ENCODE data around the gene EPHB1. TPM values are rescaled to one million over a fixed set of nuclear protein-coding genes. Genes with fewer than 3 reads are reported as not detected.

Gene EPHB1
- total RNA-seq, 1 experiment from 2014 or later, result 7.0 TPM

DNA sequence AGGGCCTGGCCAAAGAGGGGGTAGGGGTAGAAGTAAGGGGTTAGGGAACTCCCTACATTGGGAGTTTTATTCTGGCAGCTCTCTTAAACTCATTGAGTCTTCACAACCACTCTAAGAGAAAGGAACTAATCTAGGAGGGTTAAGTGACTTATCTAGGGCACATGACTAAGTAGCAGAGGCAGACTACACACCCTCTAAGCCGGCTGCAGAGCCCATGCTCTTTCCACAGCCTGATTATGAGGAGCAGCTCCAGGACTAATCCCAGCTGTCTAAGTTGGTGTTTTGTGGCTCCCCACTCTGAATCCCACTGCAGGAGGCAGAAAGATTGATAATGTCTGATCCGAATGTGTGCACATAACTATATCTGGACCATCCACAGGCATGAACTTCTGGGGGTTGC, 374.6 kb downstream of the EPHB1 start (continued):
- TF ChIP-seq, protein P1, sequence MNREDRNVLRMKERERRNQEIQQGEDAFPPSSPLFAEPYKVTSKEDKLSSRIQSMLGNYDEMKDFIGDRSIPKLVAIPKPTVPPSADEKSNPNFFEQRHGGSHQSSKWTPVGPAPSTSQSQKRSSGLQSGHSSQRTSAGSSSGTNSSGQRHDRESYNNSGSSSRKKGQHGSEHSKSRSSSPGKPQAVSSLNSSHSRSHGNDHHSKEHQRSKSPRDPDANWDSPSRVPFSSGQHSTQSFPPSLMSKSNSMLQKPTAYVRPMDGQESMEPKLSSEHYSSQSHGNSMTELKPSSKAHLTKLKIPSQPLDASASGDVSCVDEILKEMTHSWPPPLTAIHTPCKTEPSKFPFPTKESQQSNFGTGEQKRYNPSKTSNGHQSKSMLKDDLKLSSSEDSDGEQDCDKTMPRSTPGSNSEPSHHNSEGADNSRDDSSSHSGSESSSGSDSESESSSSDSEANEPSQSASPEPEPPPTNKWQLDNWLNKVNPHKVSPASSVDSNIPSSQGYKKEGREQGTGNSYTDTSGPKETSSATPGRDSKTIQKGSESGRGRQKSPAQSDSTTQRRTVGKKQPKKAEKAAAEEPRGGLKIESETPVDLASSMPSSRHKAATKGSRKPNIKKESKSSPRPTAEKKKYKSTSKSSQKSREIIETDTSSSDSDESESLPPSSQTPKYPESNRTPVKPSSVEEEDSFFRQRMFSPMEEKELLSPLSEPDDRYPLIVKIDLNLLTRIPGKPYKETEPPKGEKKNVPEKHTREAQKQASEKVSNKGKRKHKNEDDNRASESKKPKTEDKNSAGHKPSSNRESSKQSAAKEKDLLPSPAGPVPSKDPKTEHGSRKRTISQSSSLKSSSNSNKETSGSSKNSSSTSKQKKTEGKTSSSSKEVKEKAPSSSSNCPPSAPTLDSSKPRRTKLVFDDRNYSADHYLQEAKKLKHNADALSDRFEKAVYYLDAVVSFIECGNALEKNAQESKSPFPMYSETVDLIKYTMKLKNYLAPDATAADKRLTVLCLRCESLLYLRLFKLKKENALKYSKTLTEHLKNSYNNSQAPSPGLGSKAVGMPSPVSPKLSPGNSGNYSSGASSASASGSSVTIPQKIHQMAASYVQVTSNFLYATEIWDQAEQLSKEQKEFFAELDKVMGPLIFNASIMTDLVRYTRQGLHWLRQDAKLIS (CRISPR knock-in tag; IDR thresholded peaks at IDR 0.05; ENCODE audit: borderline replicate concordance), result no peak
- TF ChIP-seq, protein P2, sequence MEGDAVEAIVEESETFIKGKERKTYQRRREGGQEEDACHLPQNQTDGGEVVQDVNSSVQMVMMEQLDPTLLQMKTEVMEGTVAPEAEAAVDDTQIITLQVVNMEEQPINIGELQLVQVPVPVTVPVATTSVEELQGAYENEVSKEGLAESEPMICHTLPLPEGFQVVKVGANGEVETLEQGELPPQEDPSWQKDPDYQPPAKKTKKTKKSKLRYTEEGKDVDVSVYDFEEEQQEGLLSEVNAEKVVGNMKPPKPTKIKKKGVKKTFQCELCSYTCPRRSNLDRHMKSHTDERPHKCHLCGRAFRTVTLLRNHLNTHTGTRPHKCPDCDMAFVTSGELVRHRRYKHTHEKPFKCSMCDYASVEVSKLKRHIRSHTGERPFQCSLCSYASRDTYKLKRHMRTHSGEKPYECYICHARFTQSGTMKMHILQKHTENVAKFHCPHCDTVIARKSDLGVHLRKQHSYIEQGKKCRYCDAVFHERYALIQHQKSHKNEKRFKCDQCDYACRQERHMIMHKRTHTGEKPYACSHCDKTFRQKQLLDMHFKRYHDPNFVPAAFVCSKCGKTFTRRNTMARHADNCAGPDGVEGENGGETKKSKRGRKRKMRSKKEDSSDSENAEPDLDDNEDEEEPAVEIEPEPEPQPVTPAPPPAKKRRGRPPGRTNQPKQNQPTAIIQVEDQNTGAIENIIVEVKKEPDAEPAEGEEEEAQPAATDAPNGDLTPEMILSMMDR (IDR thresholded peaks at IDR 0.05), result no peak

GRCh38 chr3:135170732-135171131, 375.7 kb downstream of the EPHB1 start:
- ATAC-seq, result no peak
- no peak overlapping the region for H3K27ac Mint-ChIP-seq
- H3K9me3 Mint-ChIP-seq, result no peaks in the 10 kb centered on the region
- ChIA-PET POLR2A (interaction anchor here (0.7 to 0.8 kb wide), 2 partner anchors 9 to 287 kb away, joined by 3 read pairs; no protein-coding TSS in a partner anchor), CTCF (interaction anchor here (1.2 to 2.4 kb wide), 3 partner anchors 61 to 69 kb away, joined by 3 to 6 read pairs (median 3); no protein-coding TSS in a partner anchor)
- peaks cover 3% of the 10 kb centered on the region; the same call in 1 of the 2 replicates for H3K27me3 Mint-ChIP-seq (ENCODE audit: low read depth)
- DNase-seq (ENCODE audit: low spot score), result no peak
- peaks cover 49% of the 10 kb centered on the region for H3K4me1 Mint-ChIP-seq
- peak overlapping the region; percentile 24; the same call in 1 of the 2 replicates for H3K4me3 Mint-ChIP-seq
- no peaks in the 10 kb centered on the region for H3K36me3 Mint-ChIP-seq
- TF ChIP-seq IRF1 (CRISPR knock-in tag; IDR thresholded peaks at IDR 0.05) (no peak), ZNF423 (CRISPR knock-in tag; IDR thresholded peaks at IDR 0.05) (no peak), PRRX2 (CRISPR knock-in tag; IDR thresholded peaks at IDR 0.05) (no peak), ESRRA (CRISPR knock-in tag; IDR thresholded peaks at IDR 0.05; ENCODE audit: borderline replicate concordance) (no peak), ETV6 (CRISPR knock-in tag; IDR thresholded peaks at IDR 0.05) (no peak), TEAD1 (CRISPR knock-in tag; IDR thresholded peaks at IDR 0.05) (no peak), NFE2L1 (CRISPR knock-in tag; IDR thresholded peaks at IDR 0.05) (no peak), NFYB (CRISPR knock-in tag; conservative IDR thresholded peaks at IDR 0.05; ENCODE audit: low read depth) (no peak), ZNF121 (CRISPR knock-in tag; IDR thresholded peaks at IDR 0.05) (no peak), ZNF232 (CRISPR knock-in tag; IDR thresholded peaks at IDR 0.05) (no peak), FOXK1 (CRISPR knock-in tag; IDR thresholded peaks at IDR 0.05) (no peak), FOXP1 (CRISPR knock-in tag; IDR thresholded peaks at IDR 0.05; ENCODE audit: borderline replicate concordance) (no peak)
- TF ChIP-seq, protein P3, sequence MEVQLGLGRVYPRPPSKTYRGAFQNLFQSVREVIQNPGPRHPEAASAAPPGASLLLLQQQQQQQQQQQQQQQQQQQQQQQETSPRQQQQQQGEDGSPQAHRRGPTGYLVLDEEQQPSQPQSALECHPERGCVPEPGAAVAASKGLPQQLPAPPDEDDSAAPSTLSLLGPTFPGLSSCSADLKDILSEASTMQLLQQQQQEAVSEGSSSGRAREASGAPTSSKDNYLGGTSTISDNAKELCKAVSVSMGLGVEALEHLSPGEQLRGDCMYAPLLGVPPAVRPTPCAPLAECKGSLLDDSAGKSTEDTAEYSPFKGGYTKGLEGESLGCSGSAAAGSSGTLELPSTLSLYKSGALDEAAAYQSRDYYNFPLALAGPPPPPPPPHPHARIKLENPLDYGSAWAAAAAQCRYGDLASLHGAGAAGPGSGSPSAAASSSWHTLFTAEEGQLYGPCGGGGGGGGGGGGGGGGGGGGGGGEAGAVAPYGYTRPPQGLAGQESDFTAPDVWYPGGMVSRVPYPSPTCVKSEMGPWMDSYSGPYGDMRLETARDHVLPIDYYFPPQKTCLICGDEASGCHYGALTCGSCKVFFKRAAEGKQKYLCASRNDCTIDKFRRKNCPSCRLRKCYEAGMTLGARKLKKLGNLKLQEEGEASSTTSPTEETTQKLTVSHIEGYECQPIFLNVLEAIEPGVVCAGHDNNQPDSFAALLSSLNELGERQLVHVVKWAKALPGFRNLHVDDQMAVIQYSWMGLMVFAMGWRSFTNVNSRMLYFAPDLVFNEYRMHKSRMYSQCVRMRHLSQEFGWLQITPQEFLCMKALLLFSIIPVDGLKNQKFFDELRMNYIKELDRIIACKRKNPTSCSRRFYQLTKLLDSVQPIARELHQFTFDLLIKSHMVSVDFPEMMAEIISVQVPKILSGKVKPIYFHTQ (CRISPR knock-in tag; IDR thresholded peaks at IDR 0.05), result no peak
- TF ChIP-seq, protein P4, sequence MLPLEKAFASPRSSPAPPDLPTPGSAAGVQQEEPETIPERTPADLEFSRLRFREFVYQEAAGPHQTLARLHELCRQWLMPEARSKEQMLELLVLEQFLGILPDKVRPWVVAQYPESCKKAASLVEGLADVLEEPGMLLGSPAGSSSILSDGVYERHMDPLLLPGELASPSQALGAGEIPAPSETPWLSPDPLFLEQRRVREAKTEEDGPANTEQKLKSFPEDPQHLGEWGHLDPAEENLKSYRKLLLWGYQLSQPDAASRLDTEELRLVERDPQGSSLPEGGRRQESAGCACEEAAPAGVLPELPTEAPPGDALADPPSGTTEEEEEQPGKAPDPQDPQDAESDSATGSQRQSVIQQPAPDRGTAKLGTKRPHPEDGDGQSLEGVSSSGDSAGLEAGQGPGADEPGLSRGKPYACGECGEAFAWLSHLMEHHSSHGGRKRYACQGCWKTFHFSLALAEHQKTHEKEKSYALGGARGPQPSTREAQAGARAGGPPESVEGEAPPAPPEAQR (CRISPR knock-in tag; IDR thresholded peaks at IDR 0.05), result no peak
- TF ChIP-seq, protein P5, sequence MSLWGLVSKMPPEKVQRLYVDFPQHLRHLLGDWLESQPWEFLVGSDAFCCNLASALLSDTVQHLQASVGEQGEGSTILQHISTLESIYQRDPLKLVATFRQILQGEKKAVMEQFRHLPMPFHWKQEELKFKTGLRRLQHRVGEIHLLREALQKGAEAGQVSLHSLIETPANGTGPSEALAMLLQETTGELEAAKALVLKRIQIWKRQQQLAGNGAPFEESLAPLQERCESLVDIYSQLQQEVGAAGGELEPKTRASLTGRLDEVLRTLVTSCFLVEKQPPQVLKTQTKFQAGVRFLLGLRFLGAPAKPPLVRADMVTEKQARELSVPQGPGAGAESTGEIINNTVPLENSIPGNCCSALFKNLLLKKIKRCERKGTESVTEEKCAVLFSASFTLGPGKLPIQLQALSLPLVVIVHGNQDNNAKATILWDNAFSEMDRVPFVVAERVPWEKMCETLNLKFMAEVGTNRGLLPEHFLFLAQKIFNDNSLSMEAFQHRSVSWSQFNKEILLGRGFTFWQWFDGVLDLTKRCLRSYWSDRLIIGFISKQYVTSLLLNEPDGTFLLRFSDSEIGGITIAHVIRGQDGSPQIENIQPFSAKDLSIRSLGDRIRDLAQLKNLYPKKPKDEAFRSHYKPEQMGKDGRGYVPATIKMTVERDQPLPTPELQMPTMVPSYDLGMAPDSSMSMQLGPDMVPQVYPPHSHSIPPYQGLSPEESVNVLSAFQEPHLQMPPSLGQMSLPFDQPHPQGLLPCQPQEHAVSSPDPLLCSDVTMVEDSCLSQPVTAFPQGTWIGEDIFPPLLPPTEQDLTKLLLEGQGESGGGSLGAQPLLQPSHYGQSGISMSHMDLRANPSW (CRISPR knock-in tag; conservative IDR thresholded peaks at IDR 0.05; ENCODE audit: low read depth), result no peak
- TF ChIP-seq, protein P6, sequence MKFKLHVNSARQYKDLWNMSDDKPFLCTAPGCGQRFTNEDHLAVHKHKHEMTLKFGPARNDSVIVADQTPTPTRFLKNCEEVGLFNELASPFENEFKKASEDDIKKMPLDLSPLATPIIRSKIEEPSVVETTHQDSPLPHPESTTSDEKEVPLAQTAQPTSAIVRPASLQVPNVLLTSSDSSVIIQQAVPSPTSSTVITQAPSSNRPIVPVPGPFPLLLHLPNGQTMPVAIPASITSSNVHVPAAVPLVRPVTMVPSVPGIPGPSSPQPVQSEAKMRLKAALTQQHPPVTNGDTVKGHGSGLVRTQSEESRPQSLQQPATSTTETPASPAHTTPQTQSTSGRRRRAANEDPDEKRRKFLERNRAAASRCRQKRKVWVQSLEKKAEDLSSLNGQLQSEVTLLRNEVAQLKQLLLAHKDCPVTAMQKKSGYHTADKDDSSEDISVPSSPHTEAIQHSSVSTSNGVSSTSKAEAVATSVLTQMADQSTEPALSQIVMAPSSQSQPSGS (CRISPR knock-in tag; IDR thresholded peaks at IDR 0.05; ENCODE audit: borderline replicate concordance, low read depth), result no peak
- TF ChIP-seq, protein P7, sequence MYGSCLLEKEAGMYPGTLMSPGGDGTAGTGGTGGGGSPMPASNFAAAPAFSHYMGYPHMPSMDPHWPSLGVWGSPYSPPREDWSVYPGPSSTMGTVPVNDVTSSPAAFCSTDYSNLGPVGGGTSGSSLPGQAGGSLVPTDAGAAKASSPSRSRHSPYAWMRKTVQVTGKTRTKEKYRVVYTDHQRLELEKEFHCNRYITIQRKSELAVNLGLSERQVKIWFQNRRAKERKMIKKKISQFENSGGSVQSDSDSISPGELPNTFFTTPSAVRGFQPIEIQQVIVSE (CRISPR knock-in tag; IDR thresholded peaks at IDR 0.05; ENCODE audit: borderline replicate concordance), result no peak
- TF ChIP-seq, protein P8, sequence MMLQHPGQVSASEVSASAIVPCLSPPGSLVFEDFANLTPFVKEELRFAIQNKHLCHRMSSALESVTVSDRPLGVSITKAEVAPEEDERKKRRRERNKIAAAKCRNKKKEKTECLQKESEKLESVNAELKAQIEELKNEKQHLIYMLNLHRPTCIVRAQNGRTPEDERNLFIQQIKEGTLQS (CRISPR knock-in tag; conservative IDR thresholded peaks at IDR 0.05), result no peak
